Parathyroid adenoma (tissue), 2 donors: ENCODE results near the gene MAJIN.

Experiments used
- H2AFZ ChIP-seq: fragments of 300-600 bp; sonication (generic); one replicate; pipeline ENCODE4 v1.7.0; 2017; ENCODE audit warnings: antibody characterized with exemption, mild to moderate bottlenecking
- H3K27ac ChIP-seq: fragments of 300-600 bp; sonication (generic); one replicate; pipeline ENCODE4 v1.7.0; 2017
- H3K27me3 ChIP-seq: fragments of 300-600 bp; sonication (generic); one replicate; pipeline ENCODE4 v1.7.0; 2017; ENCODE audit warnings: low read length; ENCODE audit not compliant: control insufficient read depth, insufficient read depth
- H3K36me3 ChIP-seq: fragments of 300-600 bp; sonication (generic); one replicate; pipeline ENCODE4 v1.7.0; 2017; ENCODE audit warnings: low read length; ENCODE audit not compliant: control insufficient read depth, insufficient read depth
- H3K4me1 ChIP-seq: fragments of 300-600 bp; sonication (generic); one replicate; pipeline ENCODE4 v1.7.0; 2017; ENCODE audit warnings: control low read depth
- H3K4me2 ChIP-seq: fragments of 300-600 bp; sonication (generic); one replicate; pipeline ENCODE4 v1.7.0; 2017; ENCODE audit warnings: low read length
- H3K4me3 ChIP-seq: fragments of 300-600 bp; sonication (generic); one replicate; pipeline ENCODE4 v1.7.0; 2017; ENCODE audit warnings: low read depth, low read length
- H3K79me2 ChIP-seq: fragments of 300-600 bp; sonication (generic); one replicate; pipeline ENCODE4 v1.7.0; 2017; ENCODE audit warnings: control low read depth
- H3K9ac ChIP-seq: fragments of 300-600 bp; sonication (generic); one replicate; pipeline ENCODE4 v1.7.0; 2017; ENCODE audit warnings: mild to moderate bottlenecking
- H3K9me3 ChIP-seq: fragments of 300-600 bp; sonication (generic); one replicate; pipeline ENCODE4 v1.7.0; 2017; ENCODE audit warnings: low read length; ENCODE audit not compliant: control insufficient read depth
- CTCF ChIP-seq: fragments of 300-600 bp; sonication (generic); IDR thresholded peaks from one replicate; pipeline ENCODE4 v1.7.0; 2017; ENCODE audit warnings: antibody characterized with exemption, mild to moderate bottlenecking
- donor health status: primary hyperparathyroidism.

Gene MAJIN

DNA sequence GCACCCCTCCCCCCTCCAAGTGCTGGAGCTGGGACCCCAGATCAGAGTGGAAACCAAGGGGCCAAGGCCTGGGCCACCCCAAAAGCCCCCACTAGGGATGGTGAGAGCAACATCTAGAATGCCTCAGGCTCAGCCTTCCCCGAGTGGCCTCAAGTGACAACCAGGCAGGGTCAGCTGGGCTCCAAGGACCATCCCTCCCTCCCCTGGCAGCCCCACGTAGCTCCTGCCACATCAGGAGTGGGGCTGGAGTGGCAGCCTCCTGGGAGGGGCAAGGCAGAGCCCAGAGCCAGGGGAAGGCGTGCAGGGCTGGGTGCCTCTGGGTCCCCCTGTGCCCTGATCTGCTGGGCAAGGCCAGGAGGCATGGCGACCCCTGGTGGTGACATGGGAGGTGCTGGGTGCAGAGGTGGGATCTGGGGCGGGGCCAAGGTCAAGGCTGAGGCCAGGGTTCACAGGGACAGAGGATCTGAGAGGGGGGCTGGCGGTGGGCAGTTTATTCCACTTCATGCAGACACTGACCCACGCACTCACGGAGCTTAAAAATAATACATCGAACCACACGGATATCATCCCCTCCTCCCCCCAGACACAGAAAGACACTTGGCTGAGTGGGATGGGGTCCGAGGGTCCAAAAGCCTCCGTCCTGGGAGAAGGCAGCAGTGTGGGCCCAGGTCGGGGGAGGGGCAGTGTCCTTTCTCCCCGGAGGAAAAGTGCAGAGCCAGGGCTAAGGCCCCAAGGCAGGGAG, 77.7 kb downstream of the MAJIN start:
- no peak overlapping the region for H3K9ac ChIP-seq
- no peaks in the 10 kb centered on the region for H3K36me3 ChIP-seq
- no peak overlapping the region for H2AFZ ChIP-seq
- H3K79me2 ChIP-seq: no peaks in the 10 kb centered on the region
- no peaks in the 10 kb centered on the region for H3K9me3 ChIP-seq
- no peaks in the 10 kb centered on the region for H3K27me3 ChIP-seq
- TF ChIP-seq CTCF: peak; percentile 81
- no peak overlapping the region for H3K27ac ChIP-seq
- no peak overlapping the region for H3K4me3 ChIP-seq
- no peaks in the 10 kb centered on the region for H3K4me1 ChIP-seq
- no peak overlapping the region for H3K4me2 ChIP-seq

DNA sequence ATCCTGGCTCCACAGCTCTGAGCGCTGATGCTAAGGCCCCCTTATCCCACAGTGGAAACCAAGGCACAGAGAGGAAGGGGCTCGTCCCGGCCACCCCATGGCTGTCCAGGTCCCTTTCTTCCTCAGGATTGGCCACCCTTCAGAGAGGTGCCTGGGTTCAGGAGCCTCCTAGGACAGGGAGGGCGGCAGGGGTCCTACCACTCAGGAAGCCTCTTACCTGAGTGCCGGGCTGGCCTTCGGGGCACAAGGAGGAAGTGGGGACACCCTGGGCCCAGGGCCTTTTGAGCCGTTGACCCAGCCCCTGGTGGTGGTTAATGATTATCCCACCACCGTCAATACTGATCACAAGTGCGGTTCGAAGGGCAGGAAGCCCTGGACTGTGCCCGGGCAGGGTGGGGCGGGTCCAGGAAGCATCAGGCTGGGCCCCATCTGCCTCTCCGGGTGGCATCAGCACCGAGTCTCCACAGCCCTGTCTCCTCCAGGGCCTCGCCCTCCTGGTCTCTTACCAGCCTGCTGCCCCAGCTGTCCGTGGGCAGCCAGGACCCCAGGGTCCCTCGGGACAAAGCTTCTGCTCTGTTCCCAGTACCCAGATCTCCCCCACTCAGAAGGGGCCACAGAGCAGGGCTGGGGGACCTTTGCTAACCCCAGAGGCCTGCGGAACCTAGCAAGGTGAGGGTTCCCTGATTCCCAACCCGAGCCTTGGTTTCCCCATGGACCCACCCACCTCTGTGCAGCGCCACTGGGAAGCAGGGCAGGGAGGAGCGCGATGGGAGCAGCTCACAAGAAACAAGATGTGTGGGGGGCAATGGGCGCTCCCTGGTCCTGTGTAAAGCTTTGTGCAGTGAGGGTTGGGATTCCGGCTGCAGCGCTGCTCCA, 78.5 kb downstream of the MAJIN start:
- Histone ChIP-seq H3K9me3 (no peaks in the 10 kb centered on the region), H3K79me2 (no peaks in the 10 kb centered on the region), H3K4me2 (no peak overlapping the region), H3K27me3 (no peaks in the 10 kb centered on the region), H3K27ac (no peak overlapping the region), H3K4me1 (no peaks in the 10 kb centered on the region), H3K4me3 (no peak overlapping the region), H3K36me3 (no peaks in the 10 kb centered on the region), H3K9ac (no peak overlapping the region), H2AFZ (no peak overlapping the region)
- no peak for TF ChIP-seq CTCF

- Histone ChIP-seq H3K27ac (no peak overlapping the region), H3K4me3 (no peak overlapping the region), H3K79me2 (no peaks in the 10 kb centered on the region), H3K9me3 (no peaks in the 10 kb centered on the region), H3K4me1 (no peaks in the 10 kb centered on the region), H2AFZ (no peak overlapping the region), H3K4me2 (no peak overlapping the region), H3K36me3 (no peaks in the 10 kb centered on the region), H3K27me3 (no peaks in the 10 kb centered on the region), H3K9ac (no peak overlapping the region)
- no peak for TF ChIP-seq CTCF
Measured at GRCh38 chr11:64892838-64893193, 79.1 kb downstream of the MAJIN start.

DNA sequence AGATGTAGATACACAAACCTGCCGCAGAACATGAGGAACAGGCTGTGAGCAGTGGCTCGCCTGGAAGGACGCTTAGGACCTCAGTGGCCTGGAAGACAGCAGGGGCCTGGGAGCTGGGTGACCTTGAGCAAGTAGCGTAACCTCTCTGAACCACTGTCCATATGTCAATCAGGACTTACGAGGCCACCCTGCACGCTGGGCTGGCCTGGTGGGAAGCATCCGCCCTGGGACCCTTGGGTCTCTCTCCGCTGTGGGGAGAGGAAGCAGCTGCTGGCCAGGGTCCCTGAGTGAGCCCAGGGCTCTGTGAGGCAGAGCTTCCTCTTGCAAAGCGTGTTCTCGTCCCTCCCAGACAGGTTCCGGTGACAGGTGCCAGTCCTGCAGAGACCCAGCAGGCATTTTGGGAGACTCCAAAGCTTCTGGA, 79.5 kb downstream of the MAJIN start:
- Histone ChIP-seq H3K79me2 (no peaks in the 10 kb centered on the region), H3K4me3 (no peak overlapping the region), H3K36me3 (no peaks in the 10 kb centered on the region), H3K4me1 (no peaks in the 10 kb centered on the region), H3K9me3 (no peaks in the 10 kb centered on the region), H3K9ac (no peak overlapping the region), H3K27ac (no peak overlapping the region), H3K4me2 (no peak overlapping the region), H3K27me3 (no peaks in the 10 kb centered on the region), H2AFZ (no peak overlapping the region)
- no peak for TF ChIP-seq CTCF
